Measurements from ENCODE around the gene CAPN6.

GRCh38 chrX:111284631-111285293 lies 14.5 kb upstream of the CAPN6 start:
- TF ChIP-seq CTCF (conservative IDR thresholded peaks at IDR 0.05; ENCODE audit: low read length) (no peak), EZH2phosphoT487 (IDR thresholded peaks at IDR 0.05; ENCODE audit: borderline replicate concordance) (no peak)
